ENCODE results near the gene ERBIN. TPM values are rescaled to one million over a fixed set of nuclear protein-coding genes. Genes with fewer than 3 reads are reported as not detected.
A peak's percentile ranks its signal among the peaks of the same experiment; 100 is the strongest.
"Not testable (repeated sequence)": the region's sequence is repeated elsewhere in the genome, so short reads cannot be mapped to it uniquely, and the experiment has no call there.

ERBIN gene, protein sequence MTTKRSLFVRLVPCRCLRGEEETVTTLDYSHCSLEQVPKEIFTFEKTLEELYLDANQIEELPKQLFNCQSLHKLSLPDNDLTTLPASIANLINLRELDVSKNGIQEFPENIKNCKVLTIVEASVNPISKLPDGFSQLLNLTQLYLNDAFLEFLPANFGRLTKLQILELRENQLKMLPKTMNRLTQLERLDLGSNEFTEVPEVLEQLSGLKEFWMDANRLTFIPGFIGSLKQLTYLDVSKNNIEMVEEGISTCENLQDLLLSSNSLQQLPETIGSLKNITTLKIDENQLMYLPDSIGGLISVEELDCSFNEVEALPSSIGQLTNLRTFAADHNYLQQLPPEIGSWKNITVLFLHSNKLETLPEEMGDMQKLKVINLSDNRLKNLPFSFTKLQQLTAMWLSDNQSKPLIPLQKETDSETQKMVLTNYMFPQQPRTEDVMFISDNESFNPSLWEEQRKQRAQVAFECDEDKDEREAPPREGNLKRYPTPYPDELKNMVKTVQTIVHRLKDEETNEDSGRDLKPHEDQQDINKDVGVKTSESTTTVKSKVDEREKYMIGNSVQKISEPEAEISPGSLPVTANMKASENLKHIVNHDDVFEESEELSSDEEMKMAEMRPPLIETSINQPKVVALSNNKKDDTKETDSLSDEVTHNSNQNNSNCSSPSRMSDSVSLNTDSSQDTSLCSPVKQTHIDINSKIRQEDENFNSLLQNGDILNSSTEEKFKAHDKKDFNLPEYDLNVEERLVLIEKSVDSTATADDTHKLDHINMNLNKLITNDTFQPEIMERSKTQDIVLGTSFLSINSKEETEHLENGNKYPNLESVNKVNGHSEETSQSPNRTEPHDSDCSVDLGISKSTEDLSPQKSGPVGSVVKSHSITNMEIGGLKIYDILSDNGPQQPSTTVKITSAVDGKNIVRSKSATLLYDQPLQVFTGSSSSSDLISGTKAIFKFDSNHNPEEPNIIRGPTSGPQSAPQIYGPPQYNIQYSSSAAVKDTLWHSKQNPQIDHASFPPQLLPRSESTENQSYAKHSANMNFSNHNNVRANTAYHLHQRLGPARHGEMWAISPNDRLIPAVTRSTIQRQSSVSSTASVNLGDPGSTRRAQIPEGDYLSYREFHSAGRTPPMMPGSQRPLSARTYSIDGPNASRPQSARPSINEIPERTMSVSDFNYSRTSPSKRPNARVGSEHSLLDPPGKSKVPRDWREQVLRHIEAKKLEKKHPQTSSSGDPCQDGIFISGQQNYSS (N-terminal part only)
- polyA plus RNA-seq (2013, experiment 1 of 2): 15.9 TPM
- 19.4 TPM for polyA plus RNA-seq (2013, experiment 2 of 2)

DNA sequence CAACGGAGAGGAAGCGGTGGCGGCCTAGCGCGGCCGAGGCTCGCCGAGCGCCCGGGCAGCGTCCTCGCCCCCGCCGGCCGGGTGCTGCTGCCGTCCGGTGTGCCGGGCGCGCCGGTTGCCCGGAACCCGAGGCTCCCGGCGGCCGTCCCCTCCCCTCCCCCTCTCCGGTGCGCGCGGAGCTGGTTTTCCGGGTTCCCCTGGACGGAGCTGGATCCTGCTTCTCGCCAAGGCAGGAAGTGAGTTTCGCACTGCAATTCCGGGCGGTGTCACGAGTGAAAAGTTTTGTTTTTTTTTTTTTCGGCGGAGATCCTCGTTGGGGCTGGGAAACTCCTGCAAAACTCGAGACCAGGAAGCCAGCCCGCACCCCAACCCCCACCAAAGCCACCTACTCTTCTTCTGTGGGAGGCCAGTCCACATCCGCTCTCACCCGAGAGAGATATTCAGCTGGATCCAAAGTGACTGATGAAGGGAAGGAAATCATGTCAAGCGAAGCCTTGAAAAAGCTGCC is at the start of gene ERBIN:
TSS of gene ERBIN (plus strand) at position 300 of the 508 bp plus-strand sequence. CDS start 66,144 bp downstream, outside the sequence.
- Histone ChIP-seq H3K27me3 (ENCODE audit: insufficient read depth, low read length) (peaks cover 24% of the 10 kb centered on the region), H3K27ac (ENCODE audit: low read depth, low read length) (peak within 1 kb of the TSS; percentile 98), H3K36me3 (ENCODE audit: insufficient read depth, low read length) (no peaks in the 10 kb centered on the region; the same call in 1 of the 2 replicates), H3K4me1 (ENCODE audit: insufficient read depth, low read length) (peaks cover 36% of the 10 kb centered on the region), H3K4me3 (ENCODE audit: low read length) (peak within 1 kb of the TSS; percentile 93), H3K9me3 (ENCODE audit: insufficient read depth, low read depth, low read length) (no peaks in the 10 kb centered on the region), H3K9ac (ENCODE audit: low read depth, low read length) (peak within 1 kb of the TSS; percentile 95)
- under 1% methylated on average over 45 of the region's 45 CpGs for WGBS

DNA sequence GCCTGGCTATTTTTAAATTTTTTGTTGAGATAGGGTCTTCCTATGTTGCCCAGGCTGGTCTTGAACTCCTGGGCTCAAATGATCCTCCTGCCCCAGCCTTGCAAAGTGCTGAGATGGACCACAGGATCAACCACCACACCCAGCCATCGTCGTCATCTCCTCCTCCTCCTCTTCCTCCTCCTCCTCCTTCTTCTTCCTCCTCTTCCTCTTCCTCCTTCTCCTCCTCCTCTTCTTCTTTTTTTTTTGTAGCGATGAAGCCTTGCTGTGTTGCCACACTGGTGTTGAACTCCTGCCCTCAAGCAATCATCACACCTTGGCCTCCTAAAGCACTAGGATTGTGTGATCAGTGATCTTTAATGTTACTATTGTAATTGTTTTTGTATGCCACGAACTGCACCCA is 49.4 kb upstream of the ERBIN start:
- Histone ChIP-seq H3K27me3 (ENCODE audit: insufficient read depth, low read length) (no peaks in the 10 kb centered on the region), H3K36me3 (ENCODE audit: insufficient read depth, low read length) (no peaks in the 10 kb centered on the region), H3K9ac (ENCODE audit: low read depth, low read length) (no peak overlapping the region), H3K4me1 (ENCODE audit: insufficient read depth, low read length) (no peaks in the 10 kb centered on the region), H3K27ac (ENCODE audit: low read depth, low read length) (no peak overlapping the region), H3K9me3 (ENCODE audit: insufficient read depth, low read depth, low read length) (no peaks in the 10 kb centered on the region), H3K4me3 (ENCODE audit: low read length) (no peak overlapping the region)
- WGBS: 88% methylated on average over 4 of the region's 4 CpGs

DNA sequence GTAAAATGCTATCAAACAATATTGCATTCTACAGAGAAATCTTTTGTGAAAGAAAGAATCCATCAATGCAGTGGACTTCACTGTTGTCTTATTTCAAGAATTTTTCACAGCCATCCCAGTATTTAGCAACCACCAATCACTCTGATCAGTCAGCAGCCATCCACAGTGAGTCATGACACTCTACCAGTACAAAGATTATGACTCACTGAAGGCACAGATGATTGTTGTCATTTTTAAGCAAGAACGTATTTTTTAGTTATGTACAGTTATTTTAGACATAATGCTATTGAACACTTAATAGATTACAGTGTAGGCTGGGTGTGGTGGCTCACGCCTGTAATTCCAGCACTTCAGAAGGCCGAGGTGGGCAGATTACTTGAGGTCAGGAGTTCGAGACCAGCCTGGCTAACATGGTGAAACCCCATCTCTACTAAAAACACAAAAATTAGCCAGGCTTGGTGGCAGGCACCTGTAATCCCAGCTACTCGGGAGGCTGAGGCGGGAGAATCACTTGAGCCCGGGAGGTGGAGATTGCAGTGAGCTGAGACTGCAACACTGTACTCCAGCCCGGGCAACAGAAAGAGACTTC is 46.6 kb upstream of the ERBIN start:
- H3K27ac ChIP-seq (ENCODE audit: low read depth, low read length); H3K36me3 ChIP-seq (ENCODE audit: insufficient read depth, low read length); H3K9ac ChIP-seq (ENCODE audit: low read depth, low read length); H3K4me1 ChIP-seq (ENCODE audit: insufficient read depth, low read length); H3K4me3 ChIP-seq (ENCODE audit: low read length); H3K27me3 ChIP-seq (ENCODE audit: insufficient read depth, low read length); H3K9me3 ChIP-seq (ENCODE audit: insufficient read depth, low read depth, low read length): not testable (repeated sequence)
- WGBS: 94% methylated on average over 6 of the region's 8 CpGs

DNA sequence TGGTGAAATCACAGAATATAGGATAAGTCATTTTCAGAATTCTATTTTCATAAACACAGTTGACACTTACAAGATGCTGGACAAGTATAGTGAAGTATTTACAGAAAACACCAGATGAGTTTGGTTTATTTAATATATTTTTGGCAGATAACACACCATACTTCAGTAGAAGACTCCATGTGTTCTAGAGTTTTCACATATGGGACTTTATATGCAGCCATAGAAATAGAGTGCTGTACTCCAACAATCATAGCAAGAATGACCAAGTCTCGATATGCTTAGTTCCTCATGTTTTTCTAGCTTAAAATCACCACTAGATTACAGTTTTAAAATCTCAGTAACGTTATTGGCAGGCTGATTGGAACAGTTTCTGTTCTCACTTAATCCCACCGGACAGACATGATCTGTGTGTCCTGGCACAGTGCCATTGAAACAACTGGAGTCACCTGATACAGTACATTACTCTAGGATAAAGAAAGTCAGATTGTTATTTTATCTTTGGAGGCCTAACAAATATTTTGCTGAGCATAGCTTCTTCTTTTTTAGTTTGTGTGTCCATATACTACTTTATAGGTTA is 45.8 kb upstream of the ERBIN start:
- no peaks in the 10 kb centered on the region for H3K27me3 ChIP-seq (ENCODE audit: insufficient read depth, low read length)
- H3K36me3 ChIP-seq (ENCODE audit: insufficient read depth, low read length): no peaks in the 10 kb centered on the region
- no peaks in the 10 kb centered on the region for H3K9me3 ChIP-seq (ENCODE audit: insufficient read depth, low read depth, low read length)
- no peak overlapping the region for H3K27ac ChIP-seq (ENCODE audit: low read depth, low read length)
- 96% methylated on average over 3 of the region's 3 CpGs for WGBS
- no peak overlapping the region for H3K4me3 ChIP-seq (ENCODE audit: low read length)
- H3K4me1 ChIP-seq (ENCODE audit: insufficient read depth, low read length): no peaks in the 10 kb centered on the region
- no peak overlapping the region for H3K9ac ChIP-seq (ENCODE audit: low read depth, low read length)

DNA sequence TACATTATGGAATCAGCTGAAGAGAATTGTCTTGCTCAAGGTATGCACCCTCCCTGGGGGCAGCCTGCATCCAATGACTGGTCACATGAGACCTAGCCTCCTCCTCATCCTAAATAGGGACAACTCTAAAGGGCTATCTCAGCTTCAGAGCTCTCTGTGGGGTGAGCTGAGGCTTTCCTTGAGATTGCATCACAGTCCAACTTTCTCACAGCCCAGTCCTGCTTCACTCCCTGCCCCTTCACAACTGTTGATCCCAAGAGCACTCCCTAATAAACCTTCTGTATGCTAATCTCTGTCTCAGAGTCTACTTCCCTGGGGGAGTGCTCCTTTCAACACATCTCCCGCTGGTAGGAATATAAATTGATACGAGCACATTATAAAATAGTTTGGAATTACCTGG is 44.1 kb upstream of the ERBIN start:
- Histone ChIP-seq H3K9ac (ENCODE audit: low read depth, low read length) (no peak overlapping the region), H3K36me3 (ENCODE audit: insufficient read depth, low read length) (no peaks in the 10 kb centered on the region), H3K4me3 (ENCODE audit: low read length) (no peak overlapping the region), H3K27ac (ENCODE audit: low read depth, low read length) (no peak overlapping the region), H3K9me3 (ENCODE audit: insufficient read depth, low read depth, low read length) (no peaks in the 10 kb centered on the region), H3K27me3 (ENCODE audit: insufficient read depth, low read length) (no peaks in the 10 kb centered on the region), H3K4me1 (ENCODE audit: insufficient read depth, low read length) (no peaks in the 10 kb centered on the region)
- WGBS: 94% methylated on average over 2 of the region's 2 CpGs

DNA sequence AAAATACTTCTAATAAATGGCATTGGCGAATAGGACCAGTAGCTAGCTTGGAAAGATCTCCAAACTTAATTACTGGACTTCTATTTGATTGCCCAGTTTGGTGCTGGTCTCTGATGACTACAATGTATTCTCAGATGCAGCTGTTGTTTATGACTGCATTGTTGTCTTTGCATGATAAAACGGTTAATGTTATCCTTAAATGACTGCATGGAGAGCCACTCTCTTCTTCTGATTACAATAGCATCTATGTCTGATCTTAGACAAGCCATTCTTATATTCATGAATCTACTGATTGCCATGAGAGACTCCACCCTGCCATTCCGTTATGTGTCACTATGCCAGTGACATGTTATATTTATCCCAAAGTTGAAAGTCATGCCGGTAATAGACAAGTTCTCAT is 42.9 kb upstream of the ERBIN start:
- Histone ChIP-seq H3K9me3 (ENCODE audit: insufficient read depth, low read depth, low read length) (no peaks in the 10 kb centered on the region), H3K4me3 (ENCODE audit: low read length) (no peak overlapping the region), H3K36me3 (ENCODE audit: insufficient read depth, low read length) (no peaks in the 10 kb centered on the region), H3K4me1 (ENCODE audit: insufficient read depth, low read length) (no peaks in the 10 kb centered on the region), H3K27ac (ENCODE audit: low read depth, low read length) (no peak overlapping the region), H3K27me3 (ENCODE audit: insufficient read depth, low read length) (no peaks in the 10 kb centered on the region), H3K9ac (ENCODE audit: low read depth, low read length) (no peak overlapping the region)
- WGBS: 92% methylated on average over 4 of the region's 4 CpGs

DNA sequence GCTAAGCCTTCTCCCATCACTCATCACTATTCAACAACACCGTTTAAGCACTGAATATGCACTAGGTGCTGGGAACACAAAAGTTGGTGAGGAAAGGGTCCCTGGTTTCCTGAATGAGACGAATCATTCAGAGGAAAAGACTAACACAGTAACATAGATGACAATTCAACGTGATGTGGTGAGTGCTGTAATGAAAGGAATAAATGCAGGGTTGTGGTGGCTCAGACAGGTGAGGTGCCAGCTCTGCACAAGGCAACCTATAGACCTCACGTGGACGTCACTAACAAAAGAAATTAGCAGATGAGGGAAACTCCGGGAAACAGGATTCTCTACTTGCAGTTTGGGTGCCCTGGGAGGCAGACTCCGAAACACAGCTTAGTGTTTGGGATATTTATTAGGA is 40.0 kb upstream of the ERBIN start:
- Histone ChIP-seq H3K4me3 (ENCODE audit: low read length) (no peak overlapping the region), H3K4me1 (ENCODE audit: insufficient read depth, low read length) (no peaks in the 10 kb centered on the region), H3K36me3 (ENCODE audit: insufficient read depth, low read length) (no peaks in the 10 kb centered on the region), H3K9me3 (ENCODE audit: insufficient read depth, low read depth, low read length) (no peaks in the 10 kb centered on the region), H3K27ac (ENCODE audit: low read depth, low read length) (no peak overlapping the region), H3K9ac (ENCODE audit: low read depth, low read length) (no peak overlapping the region), H3K27me3 (ENCODE audit: insufficient read depth, low read length) (no peaks in the 10 kb centered on the region)
- WGBS: 87% methylated on average over 7 of the region's 7 CpGs

DNA sequence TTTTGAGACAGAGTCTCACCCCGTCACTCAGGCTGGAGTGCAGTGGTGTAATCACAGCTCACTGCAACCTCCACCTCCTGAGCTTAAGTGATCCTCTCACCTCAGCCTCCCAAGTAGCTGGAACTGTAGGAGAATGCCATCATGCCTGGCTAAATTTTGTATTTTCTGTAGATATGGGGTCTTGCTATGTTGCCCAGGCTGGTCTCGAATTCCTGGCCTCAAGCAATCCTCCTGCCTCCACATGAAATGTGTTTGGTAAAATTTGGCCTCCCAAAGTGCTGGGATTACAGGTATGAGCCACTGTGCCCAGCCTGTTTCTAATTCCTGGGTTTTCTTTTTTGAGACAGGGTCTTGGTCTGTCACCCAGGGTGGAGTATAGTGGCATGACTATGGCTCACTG is 34.4 kb upstream of the ERBIN start:
- not testable (repeated sequence) for H3K4me3 ChIP-seq (ENCODE audit: low read length); H3K27me3 ChIP-seq (ENCODE audit: insufficient read depth, low read length); H3K9ac ChIP-seq (ENCODE audit: low read depth, low read length); H3K9me3 ChIP-seq (ENCODE audit: insufficient read depth, low read depth, low read length); H3K27ac ChIP-seq (ENCODE audit: low read depth, low read length); H3K36me3 ChIP-seq (ENCODE audit: insufficient read depth, low read length)
- WGBS: 95% methylated on average over 2 of the region's 2 CpGs
- peaks cover 15% of the 10 kb centered on the region; the same call in 1 of the 2 replicates for H3K4me1 ChIP-seq (ENCODE audit: insufficient read depth, low read length)

DNA sequence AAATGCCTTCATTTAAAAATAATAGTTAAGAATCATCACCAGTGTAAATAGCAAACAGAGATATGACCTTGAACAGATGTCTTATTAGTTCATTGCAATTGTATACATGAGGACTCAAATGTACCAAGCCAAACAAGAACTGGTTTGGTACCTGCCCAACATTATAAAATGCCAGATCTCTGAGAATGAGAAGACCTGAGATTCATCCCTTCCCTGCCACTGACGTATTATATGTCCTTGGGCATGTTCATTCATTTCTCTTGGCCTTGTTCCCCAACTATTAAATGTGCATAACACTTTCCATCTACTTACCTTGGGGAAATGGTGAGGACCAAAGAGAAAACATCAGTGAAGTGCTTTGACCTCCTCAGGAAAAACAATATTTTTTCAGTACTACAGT is 33.6 kb upstream of the ERBIN start:
- H3K4me3 ChIP-seq (ENCODE audit: low read length): no peak overlapping the region
- WGBS: 92% methylated on average over 1 of the region's 1 CpG
- no peak overlapping the region for H3K9ac ChIP-seq (ENCODE audit: low read depth, low read length)
- H3K36me3 ChIP-seq (ENCODE audit: insufficient read depth, low read length): no peaks in the 10 kb centered on the region
- H3K4me1 ChIP-seq (ENCODE audit: insufficient read depth, low read length): peaks cover 15% of the 10 kb centered on the region; the same call in 1 of the 2 replicates
- H3K27me3 ChIP-seq (ENCODE audit: insufficient read depth, low read length): no peaks in the 10 kb centered on the region
- H3K9me3 ChIP-seq (ENCODE audit: insufficient read depth, low read depth, low read length): no peaks in the 10 kb centered on the region
- H3K27ac ChIP-seq (ENCODE audit: low read depth, low read length): no peak overlapping the region

DNA sequence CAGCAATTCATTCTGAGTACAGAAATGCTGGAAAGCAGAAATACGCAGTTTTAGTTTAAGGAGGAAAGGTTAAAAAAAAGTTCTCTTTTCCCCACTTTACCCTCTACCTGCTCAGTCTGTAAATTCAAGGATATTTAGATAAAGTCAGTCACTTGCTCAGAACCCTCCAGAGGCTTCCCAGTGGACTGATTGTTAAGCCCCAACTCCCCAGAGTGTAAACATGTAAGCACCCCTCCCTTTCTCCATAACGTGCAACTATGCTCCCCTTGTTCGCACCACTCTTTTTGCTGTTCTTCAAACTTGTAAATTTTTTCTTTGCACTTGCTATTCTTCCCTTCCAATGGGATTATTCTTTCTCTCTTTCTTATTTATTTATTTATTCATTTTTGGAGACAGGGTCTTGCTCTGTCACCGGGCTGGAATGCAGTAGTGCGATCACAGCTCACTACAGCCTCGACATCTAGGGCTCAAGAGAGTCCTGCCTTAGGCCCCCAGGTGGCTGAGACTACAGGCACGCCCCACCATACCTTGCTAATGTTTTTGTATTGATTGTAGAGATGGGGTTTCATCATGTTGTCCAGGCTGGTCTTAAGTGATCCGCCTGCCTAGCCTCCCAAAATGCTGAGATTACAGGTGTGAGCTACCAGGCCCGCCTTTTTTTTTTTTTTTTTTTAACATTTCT is 32.5 kb upstream of the ERBIN start:
- Histone ChIP-seq H3K4me3 (ENCODE audit: low read length) (no peak overlapping the region), H3K9ac (ENCODE audit: low read depth, low read length) (no peak overlapping the region), H3K9me3 (ENCODE audit: insufficient read depth, low read depth, low read length) (no peaks in the 10 kb centered on the region), H3K36me3 (ENCODE audit: insufficient read depth, low read length) (no peaks in the 10 kb centered on the region), H3K4me1 (ENCODE audit: insufficient read depth, low read length) (peaks cover 15% of the 10 kb centered on the region; the same call in 1 of the 2 replicates), H3K27me3 (ENCODE audit: insufficient read depth, low read length) (no peaks in the 10 kb centered on the region), H3K27ac (ENCODE audit: low read depth, low read length) (no peak overlapping the region)
- WGBS: 70% methylated on average over 8 of the region's 9 CpGs

All from HUES64 (cell line).